DOHH2 (cell line): ENCODE data around the gene ESPN.

Experiments used
- H3F3A ChIP-seq: fragments of 200-600 bp; sonication (generic), shearing (Covaris generic); 2 replicates; pipeline ENCODE4 v1.6.0; 2016; ENCODE audit warnings: antibody characterized with exemption, mild to moderate bottlenecking; ENCODE audit not compliant: control insufficient read depth, insufficient read depth
- H3K27ac ChIP-seq: fragments of 200-600 bp; sonication (generic); 2 replicates; pipeline ENCODE4 v1.5.1; 2014; ENCODE audit warnings: low read depth, mild to moderate bottlenecking, low read length, moderate library complexity
- H3K27me3 ChIP-seq: fragments of 200-600 bp; sonication (generic); 2 replicates; pipeline ENCODE4 v1.6.1; 2014; ENCODE audit warnings: mild to moderate bottlenecking, low read length, mixed read lengths; ENCODE audit not compliant: control insufficient read depth
- H3K36me3 ChIP-seq: fragments of 200-600 bp; sonication (generic); 2 replicates; pipeline ENCODE4 v1.6.1; 2014; ENCODE audit warnings: mild to moderate bottlenecking, low read length, moderate library complexity, mixed read lengths; ENCODE audit not compliant: control insufficient read depth
- H3K4me1 ChIP-seq: fragments of 200-600 bp; sonication (generic); 2 replicates; pipeline ENCODE4 v1.6.1; 2014; ENCODE audit warnings: mild to moderate bottlenecking, low read length, mixed read lengths; ENCODE audit not compliant: control insufficient read depth
- H3K4me2 ChIP-seq: fragments of 200-600 bp; sonication (generic); 2 replicates; pipeline ENCODE4 v1.6.0; 2014; ENCODE audit warnings: mild to moderate bottlenecking, low read length, moderate library complexity
- H3K4me3 ChIP-seq: fragments of 200-600 bp; sonication (generic); 2 replicates; pipeline ENCODE4 v1.5.1; 2014; ENCODE audit warnings: mild to moderate bottlenecking, low read length, mixed read lengths
- H3K79me2 ChIP-seq: fragments of 200-600 bp; sonication (generic); 2 replicates; pipeline ENCODE4 v1.6.1; 2014; ENCODE audit warnings: mild to moderate bottlenecking, low read length, mixed read lengths; ENCODE audit not compliant: control insufficient read depth
- H3K9me2 ChIP-seq: fragments of 200-600 bp; sonication (generic); replicated peaks from 2 replicates; pipeline ENCODE4 v1.6.1; 2014; ENCODE audit warnings: mild to moderate bottlenecking, low read length, mixed read lengths; ENCODE audit not compliant: control insufficient read depth
- H3K9me3 ChIP-seq: fragments of 200-600 bp; sonication (generic); 2 replicates; pipeline ENCODE4 v1.6.1; 2014; ENCODE audit warnings: antibody characterized with exemption, low read length, mixed read lengths; ENCODE audit not compliant: control insufficient read depth, insufficient read depth
- H4K20me1 ChIP-seq: fragments of 200-600 bp; sonication (generic); 2 replicates; pipeline ENCODE4 v1.6.0; 2014; ENCODE audit warnings: low read depth, mild to moderate bottlenecking, antibody characterized with exemption, low read length, moderate library complexity; ENCODE audit not compliant: control insufficient read depth, insufficient read depth
- CTCF ChIP-seq: fragments of 200-600 bp; sonication (generic); IDR thresholded peaks from one replicate; pipeline ENCODE4 v1.5.1; 2014; ENCODE audit warnings: antibody characterized with exemption, mild to moderate bottlenecking, low read depth, low read length; ENCODE audit not compliant: poor library complexity, severe bottlenecking
- EZH2phosphoT487 ChIP-seq: fragments of 200-600 bp; sonication (generic); IDR thresholded peaks from 2 replicates; pipeline ENCODE4 v1.6.1; 2017; ENCODE audit warnings: borderline replicate concordance, mild to moderate bottlenecking, antibody characterized with exemption, low read length, moderate library complexity, mixed read lengths

ESPN gene

GRCh38 chr1:6507037-6507428, 82.5 kb downstream of the ESPN start:
- Histone ChIP-seq H3K4me2 (no peak overlapping the region), H3K4me1 (no peaks in the 10 kb centered on the region), H3K9me3 (no peaks in the 10 kb centered on the region), H3K9me2 (no peaks in the 10 kb centered on the region), H3K79me2 (no peaks in the 10 kb centered on the region), H3K4me3 (no peak overlapping the region), H3K27me3 (no peaks in the 10 kb centered on the region), H3K27ac (no peak overlapping the region), H3F3A (no peaks in the 10 kb centered on the region), H4K20me1 (no peaks in the 10 kb centered on the region), H3K36me3 (no peaks in the 10 kb centered on the region)
- TF ChIP-seq CTCF = no peak
- TF ChIP-seq EZH2phosphoT487 = no peak

- Histone ChIP-seq H3K4me2 (no peak overlapping the region), H4K20me1 (no peaks in the 10 kb centered on the region), H3K4me1 (no peaks in the 10 kb centered on the region), H3K9me2 (no peaks in the 10 kb centered on the region), H3K27me3 (no peaks in the 10 kb centered on the region), H3K27ac (no peak overlapping the region), H3K4me3 (no peak overlapping the region), H3K9me3 (no peaks in the 10 kb centered on the region), H3K79me2 (no peaks in the 10 kb centered on the region), H3K36me3 (no peaks in the 10 kb centered on the region), H3F3A (no peaks in the 10 kb centered on the region)
- TF ChIP-seq EZH2phosphoT487 (no peak), CTCF (no peak)
These were observed 82.9 kb downstream of the ESPN start for GRCh38 chr1:6507461-6507911.

- Histone ChIP-seq H3K27me3 (no peaks in the 10 kb centered on the region), H3K9me3 (no peaks in the 10 kb centered on the region), H3K4me2 (no peak overlapping the region), H3K27ac (no peak overlapping the region), H3K4me3 (no peak overlapping the region), H3F3A (no peaks in the 10 kb centered on the region), H3K4me1 (no peaks in the 10 kb centered on the region), H3K36me3 (no peaks in the 10 kb centered on the region), H3K79me2 (no peaks in the 10 kb centered on the region), H4K20me1 (no peaks in the 10 kb centered on the region), H3K9me2 (no peaks in the 10 kb centered on the region)
- TF ChIP-seq CTCF (no peak), EZH2phosphoT487 (no peak)
These were observed 83.7 kb downstream of the ESPN start for GRCh38 chr1:6508154-6508815.
